HepG2 (cell line): Measurements from ENCODE around the gene FAP. TPM values are rescaled to one million over a fixed set of nuclear protein-coding genes. Genes with fewer than 3 reads are reported as not detected.

Experiments
- ATAC-seq: fragments of 200-7000 bp; cut with Tn5 transposase; 3 replicates; pipeline ENCODE4 v1.9.1; 2020; ENCODE audit warnings: mild to moderate bottlenecking, moderate library complexity
- BruUV-seq: library from RNA; stranded (reverse); fragments of 400-500 nt; replicated peaks from 2 replicates; lab custom pipeline; 2021; lab: Mats Ljungman, UMichigan
- CTCF ChIA-PET: fragments of 300-600 bp; formaldehyde crosslinking; extraction: SDS; loops from one replicate; lab custom pipeline; 2021; ENCODE audit warnings: low total read pairs, inconsistent platforms, low intra/inter-chr PET ratio; lab: Yijun Ruan, JAX
- POLR2A ChIA-PET: fragments of 350-600 bp; sonication (Branson Sonifier 250); formaldehyde crosslinking; loops from one replicate; lab custom pipeline; 2020; ENCODE audit warnings: antibody characterized with exemption, inconsistent platforms; lab: Yijun Ruan, JAX
- DNase-seq: peaks from one replicate; pipeline ENCODE4 v3.0.0-alpha.2; 2015; ENCODE audit warnings: low spot score
- FAIRE-seq: peaks from 3 replicates; lab custom pipeline; 2011; peaks lifted over from hg19 to GRCh38; lab: Jason Lieb, UNC
- H2AFZ ChIP-seq: one replicate; pipeline ENCODE4 v1.6.1; 2011; ENCODE audit warnings: low read length, inconsistent platforms
- H3K27ac ChIP-seq: fragments of 300-600 bp; 3 replicates; pipeline ENCODE4 v1.8.0; 2011; ENCODE audit warnings: mixed run types, mild to moderate bottlenecking, mixed read lengths, low read length, inconsistent platforms; ENCODE audit not compliant: insufficient read depth; ENCODE audit errors: extremely low read length
- H3K27me3 ChIP-seq, 2 experiments: fragments of 200-600 bp in 1 of 2; 2 replicates in 1 of 2; 3 replicates in 1 of 2; pipeline versions ENCODE4 v1.6.0 to v1.8.0; 2011; ENCODE audit warnings: low read length in 2 of 2, mild to moderate bottlenecking in 2 of 2, moderate library complexity in 2 of 2, inconsistent platforms in 1 of 2; ENCODE audit not compliant: insufficient read depth in 2 of 2, control insufficient read depth in 1 of 2
- H3K36me3 ChIP-seq, 2 experiments: fragments of 200-600 bp in 1 of 2; replicated peaks in 1 of 2; 2 replicates in 1 of 2; 3 replicates in 1 of 2; pipeline versions ENCODE4 v1.5.1 to v1.8.0; 2011; ENCODE audit warnings: low read length in 2 of 2, inconsistent platforms in 1 of 2; ENCODE audit not compliant: insufficient read depth in 2 of 2, control insufficient read depth in 1 of 2
- H3K4me1 ChIP-seq: 2 replicates; pipeline ENCODE4 v1.5.1; 2012; ENCODE audit warnings: low read length, inconsistent platforms; ENCODE audit not compliant: insufficient read depth
- H3K4me2 ChIP-seq: 2 replicates; pipeline ENCODE4 v1.6.0; 2011; ENCODE audit warnings: low read depth, low read length, inconsistent platforms
- H3K4me3 ChIP-seq, 3 experiments: fragments of 200-600 bp in 1 of 3; sonication (generic), shearing (Covaris generic) in 1 of 3; replicated peaks in 1 of 3; 2 replicates each; pipeline ENCODE4 v1.5.1; 2011 to 2016; ENCODE audit warnings: low read length in 3 of 3, inconsistent platforms in 2 of 3, low read depth in 2 of 3, mild to moderate bottlenecking in 2 of 3, control low read depth in 1 of 3, mixed read lengths in 1 of 3; ENCODE audit not compliant: insufficient read depth in 1 of 3
- H3K79me2 ChIP-seq: one replicate; pipeline ENCODE4 v1.6.1; 2011; ENCODE audit warnings: low read length, inconsistent platforms; ENCODE audit not compliant: insufficient read depth
- H3K9ac ChIP-seq: 2 replicates; pipeline ENCODE4 v1.6.0; 2011; ENCODE audit warnings: mild to moderate bottlenecking, low read depth, low read length, inconsistent platforms; ENCODE audit not compliant: insufficient read depth
- H3K9me3 ChIP-seq: 2 replicates; pipeline ENCODE4 v1.5.1; 2012; ENCODE audit warnings: mild to moderate bottlenecking, low read length
- H4K20me1 ChIP-seq: 2 replicates; pipeline ENCODE4 v1.6.0; 2011; ENCODE audit warnings: inconsistent platforms, mild to moderate bottlenecking, low read length, moderate library complexity; ENCODE audit not compliant: insufficient read depth
- DNMT1 ChIP-seq: sonication (generic); formaldehyde crosslinking; IDR thresholded peaks from 2 replicates; pipeline ENCODE4 v1.5.1; 2020; ENCODE audit warnings: mild to moderate bottlenecking, missing genetic modification reagents
- FUBP1 ChIP-seq: sonication (generic); formaldehyde crosslinking; IDR thresholded peaks from 2 replicates; pipeline ENCODE4 v1.5.1; 2020; ENCODE audit warnings: missing genetic modification reagents, mild to moderate bottlenecking, borderline replicate concordance
- GFI1 ChIP-seq: sonication (generic); formaldehyde crosslinking; IDR thresholded peaks from 2 replicates; pipeline ENCODE4 v1.5.0; 2020; ENCODE audit warnings: missing genetic modification reagents, mild to moderate bottlenecking, borderline replicate concordance
- KLF12 ChIP-seq: sonication (generic); formaldehyde crosslinking; IDR thresholded peaks from 2 replicates; pipeline ENCODE4 v1.4.0; 2020; ENCODE audit warnings: missing genetic modification reagents, borderline replicate concordance
- MAFK ChIP-seq, 2 experiments: IDR thresholded peaks in 1 of 2; conservative IDR thresholded peaks in 1 of 2; 2 replicates each; pipeline ENCODE4 v1.6.1; 2011; ENCODE audit warnings: improper control_type of control experiment in 2 of 2, low read length in 2 of 2
- NONO ChIP-seq, 2 experiments: fragments of 450-650 bp in 1 of 2; sonication (generic) in 1 of 2; formaldehyde crosslinking in 1 of 2; IDR thresholded peaks in 1 of 2; conservative IDR thresholded peaks in 1 of 2; 2 replicates each; pipeline versions ENCODE4 v1.6.1 to v1.8.0; 2017 to 2022; ENCODE audit warnings: mild to moderate bottlenecking in 1 of 2, missing genetic modification reagents in 1 of 2, moderate library complexity in 1 of 2
- TBP ChIP-seq: sonication (generic); formaldehyde crosslinking; IDR thresholded peaks from 2 replicates; pipeline ENCODE4 v1.5.0; 2020; ENCODE audit warnings: missing genetic modification reagents
- ZSCAN25 ChIP-seq: sonication (generic); formaldehyde crosslinking; IDR thresholded peaks from 2 replicates; pipeline ENCODE4 v1.8.0; 2022; ENCODE audit warnings: mild to moderate bottlenecking, missing genetic modification reagents
- WGBS: methylation state at CpG from one replicate; pipeline ENCODE4 v1.1.6; 2017; ENCODE audit warnings: low lambda C conversion rate; 5-methylcytosine and 5-hydroxymethylcytosine counted together
- in situ Hi-C: cut with HindIII; loops from 2 replicates; pipeline ENCODE4 v1.10.0; 2017; ENCODE audit warnings: low pct_unique_long_range_greater_than_20kb; ENCODE audit not compliant: extremely low pct_ligation_motif_present
- intact Hi-C: fragments of 100-400 bp; cut with micrococcal nuclease; formaldehyde crosslinking; loops from one replicate; pipeline ENCODE4 v1.10.0; 2022; ENCODE audit not compliant: unreplicated experiment
- polyA plus RNA-seq, 8 experiments: library from polyadenylated mRNA; depleted of rRNA in 3 of 8; stranded (reverse) in 7 of 8; unstranded in 1 of 8; fragments of >200 nt; fragmentation: Illumina TruSeq in 4 of 8; extraction: Trizol in 4 of 8; gene quantifications; 2 replicates each; pipeline versions ENCODE4 v1.2.1 to v1.2.3, GENCODE V29; 2011 to 2016; ENCODE audit warnings: low read depth in 4 of 8, missing spikeins in 1 of 8, mixed read lengths in 1 of 8; ENCODE audit not compliant: insufficient read depth in 1 of 8
- total RNA-seq, 5 experiments: library from RNA; depleted of rRNA; stranded (reverse); fragments of >200 nt; fragmentation: Illumina TruSeq; extraction: Trizol; gene quantifications; 2 replicates each; pipeline ENCODE4 v1.2.3, GENCODE V29; 2016; ENCODE audit warnings: low read depth in 1 of 5

The FAP gene
- total and polyA plus RNA-seq, 2 of the 13 experiments (the other 11 are each of a cell fraction or from before 2014, with no cell fraction given), result not detected

DNA sequence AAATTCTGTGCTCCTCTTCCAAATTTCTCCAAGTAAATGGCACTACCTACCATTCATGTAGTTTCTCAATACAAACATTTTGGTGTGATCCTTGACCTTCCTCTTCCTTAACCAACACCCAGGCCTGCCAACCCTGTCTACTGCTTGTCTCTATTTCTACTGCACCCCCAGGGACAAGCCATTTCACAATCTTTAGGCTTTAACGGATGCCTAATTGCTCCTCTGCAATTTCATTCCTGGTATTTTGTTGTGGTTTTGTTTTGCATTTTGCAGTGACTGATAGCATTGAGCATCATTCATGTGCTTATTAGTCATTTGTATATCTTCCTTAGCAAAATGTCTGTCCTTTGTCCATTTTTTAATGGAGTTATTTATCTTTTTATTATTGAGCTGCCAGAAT, 10.0 kb downstream of the FAP start (continued):
- TF ChIP-seq FUBP1 (CRISPR knock-in tag), result no peak
- no peak for TF ChIP-seq MAFK (conservative IDR thresholded peaks at IDR 0.05 in 1 of 2, IDR thresholded peaks at IDR 0.05 in 1 of 2; ENCODE audit: low read length in 2 of 2)
- no peak for TF ChIP-seq TBP (CRISPR knock-in tag)
- TF ChIP-seq NONO (IDR thresholded peaks at IDR 0.05), result no peak
- TF ChIP-seq NONO (CRISPR knock-in tag; conservative IDR thresholded peaks at IDR 0.05), result no peak
- TF ChIP-seq DNMT1 (CRISPR knock-in tag), result no peak
- TF ChIP-seq ZSCAN25 (CRISPR knock-in tag), result no peak
- no peak for TF ChIP-seq GFI1

GRCh38 chr2:162232671-162233070, 10.6 kb downstream of the FAP start:
- no peak overlapping the region for H2AFZ ChIP-seq
- no peak for TF ChIP-seq KLF12 (CRISPR knock-in tag)
- ATAC-seq (no peak), FAIRE-seq (no peak), DNase-seq (no peak)
- no peaks in the 10 kb centered on the region for H3K9me3 ChIP-seq
- H3K9ac ChIP-seq, result no peak overlapping the region
- H3K4me3 ChIP-seq, result no peak overlapping the region
- WGBS, result 2% methylated on average over 2 of the region's 2 CpGs
- H3K79me2 ChIP-seq, result no peaks in the 10 kb centered on the region
- CTCF ChIA-PET, result no interaction called here
- no peak overlapping the region for H3K4me2 ChIP-seq
- H4K20me1 ChIP-seq, result no peaks in the 10 kb centered on the region
- no peaks in the 10 kb centered on the region for H3K36me3 ChIP-seq
- in situ Hi-C loops (no loop called here), intact Hi-C loops (no loop called here)
- no peak overlapping the region for H3K27ac ChIP-seq
- POLR2A ChIA-PET, result no interaction called here
- no peaks in the 10 kb centered on the region for H3K4me1 ChIP-seq
- BruUV-seq, result no TSS peak
- H3K27me3 ChIP-seq, result no peaks in the 10 kb centered on the region
